Upper lobe of left lung (tissue), 4 donors: ENCODE results near the gene CCNY.

Source experiments
- CTCF ChIP-seq, 6 experiments: fragments of 450-650 bp in 4 of 6; fragments of 200-600 bp in 2 of 6; sonication (generic) in 2 of 6; IDR thresholded peaks; one replicate each; pipeline ENCODE4 v1.5.1; 2016 to 2019; ENCODE audit warnings: antibody characterized with exemption in 6 of 6
- POLR2A ChIP-seq, 4 donors: fragments of 450-650 bp; IDR thresholded peaks; one replicate each; pipeline ENCODE4 v1.5.1; 2016 to 2017; ENCODE audit warnings: antibody characterized with exemption in 4 of 4, mild to moderate bottlenecking in 2 of 4

GRCh38 chr10:35329520-35329919, 6.8 kb upstream of the CCNY start:
- TF ChIP-seq CTCF (IDR thresholded peaks at IDR 0.05) (no peak), POLR2A (IDR thresholded peaks at IDR 0.05) (no peak)
